BLaER1 treated with 17β-estradiol and CSF1 and Interleukin-3, amounts not matched to agents 10 nM and 100 nM (cell line): ENCODE data around the gene ZIC5.
A peak's percentile ranks its signal among the peaks of the same experiment; 100 is the strongest.

Experiments
- H3K27ac ChIP-seq, 11 experiments: shearing (Covaris generic); formaldehyde crosslinking; 2 replicates each; pipeline ENCODE4 v1.8.1; 2022
- H3K27me3 ChIP-seq, 11 experiments: shearing (Covaris generic); formaldehyde crosslinking; 2 replicates each; pipeline ENCODE4 v1.8.1; 2022
- H3K36me3 ChIP-seq, 11 experiments: shearing (Covaris generic); formaldehyde crosslinking; 2 replicates each; pipeline ENCODE4 v1.8.1; 2022
- H3K4me1 ChIP-seq, 10 experiments: shearing (Covaris generic); formaldehyde crosslinking; 2 replicates each; pipeline ENCODE4 v1.8.1; 2022
- H3K4me2 ChIP-seq, 11 experiments: shearing (Covaris generic); formaldehyde crosslinking; 2 replicates each; pipeline ENCODE4 v1.8.1; 2022
- H3K4me3 ChIP-seq, 10 experiments: shearing (Covaris generic); formaldehyde crosslinking; 2 replicates each; pipeline ENCODE4 v1.8.1; 2022
- H3K9ac ChIP-seq, 11 experiments: shearing (Covaris generic); formaldehyde crosslinking; 2 replicates each; pipeline ENCODE4 v1.8.1; 2022
- H3K9me3 ChIP-seq, 11 experiments: shearing (Covaris generic); formaldehyde crosslinking; replicated peaks in 1 of 11; 2 replicates each; pipeline ENCODE4 v1.8.1; 2022
- H4K20me1 ChIP-seq, 11 experiments: shearing (Covaris generic); formaldehyde crosslinking; 2 replicates each; pipeline ENCODE4 v1.8.1; 2022
- Cebpa-rat ChIP-seq, 11 experiments: shearing (Covaris generic); IDR thresholded peaks; 2 replicates each; pipeline ENCODE4 v1.8.1; 2022

Gene ZIC5

DNA sequence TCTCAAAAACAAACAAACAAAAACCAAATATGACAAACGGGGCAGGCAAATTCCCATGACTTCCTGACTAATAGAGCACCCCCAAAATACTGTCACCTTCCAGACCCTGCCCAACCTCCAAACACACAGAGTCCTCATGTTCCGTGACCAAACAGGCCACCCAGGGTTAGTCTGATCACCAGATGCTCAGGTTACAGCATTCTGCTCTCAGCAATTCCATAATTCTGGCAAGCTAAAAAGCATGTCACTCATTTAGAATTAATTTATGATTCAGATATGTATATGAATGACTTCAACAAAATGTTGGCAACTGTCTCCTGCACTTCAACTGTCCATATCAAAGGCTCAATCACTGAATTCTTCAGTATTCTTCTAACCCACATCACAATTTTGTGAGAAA is 52.4 kb downstream of the ZIC5 start:
- Histone ChIP-seq H3K4me3 (no peak overlapping the region), H3K27me3 (no peaks in the 10 kb centered on the region)
- TF ChIP-seq Cebpa-rat (IDR thresholded peaks at IDR 0.05), result no peak

DNA sequence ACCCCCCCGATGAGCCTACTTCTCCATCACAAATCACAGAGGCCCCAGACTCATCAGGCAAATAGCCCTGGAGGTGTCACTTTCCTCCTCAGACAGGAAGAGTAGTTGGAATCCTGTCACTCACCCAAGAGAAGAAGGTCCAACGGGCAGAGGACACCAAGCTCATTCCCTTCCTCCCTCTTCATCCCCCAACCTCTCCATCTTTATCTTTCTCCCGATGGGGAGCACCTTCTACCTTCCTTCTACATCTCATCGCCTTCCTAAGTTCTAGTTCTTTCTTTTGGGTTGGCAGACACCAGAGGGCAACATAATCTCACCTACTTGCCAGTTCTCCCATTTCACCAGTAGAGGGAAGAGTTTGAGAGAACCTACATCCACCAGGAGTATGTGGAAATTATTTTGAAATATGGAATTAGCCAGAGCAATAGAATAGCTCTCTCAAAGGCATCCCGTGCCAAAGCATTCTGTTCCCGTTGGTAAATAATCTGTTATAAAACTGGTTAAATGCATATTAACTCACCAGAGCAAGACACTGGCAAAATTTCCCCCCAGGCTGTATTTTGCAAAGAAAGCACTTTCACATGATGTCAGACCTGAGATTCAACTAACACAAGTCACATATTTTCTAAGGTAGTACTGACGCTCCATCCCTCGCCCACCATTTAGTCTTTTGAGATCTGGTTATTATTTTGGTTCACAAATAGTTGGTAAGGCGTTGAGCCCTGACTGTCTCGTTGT is 55.0 kb downstream of the ZIC5 start:
- no peaks in the 10 kb centered on the region for H3K9me3 ChIP-seq

More for the DNA sequence above, 52.4 kb downstream of the ZIC5 start:
- Histone ChIP-seq H3K27ac (no peak overlapping the region), H3K9me3 (peaks cover 0 to 4% (median 0%) of the 10 kb centered on the region in 11 experiments; a peak in 3 of 22 replicates), H4K20me1 (no peaks in the 10 kb centered on the region), H3K36me3 (no peaks in the 10 kb centered on the region), H3K4me1 (peaks cover 0 to 17% (median 14%) of the 10 kb centered on the region in 10 experiments; a peak in 16 of 20 replicates), H3K9ac (no peak overlapping the region), H3K4me2 (peak overlapping the region in 7 of 11 experiments; percentile 46 to 60 (median 53); a peak in 13 of 22 replicates)

DNA sequence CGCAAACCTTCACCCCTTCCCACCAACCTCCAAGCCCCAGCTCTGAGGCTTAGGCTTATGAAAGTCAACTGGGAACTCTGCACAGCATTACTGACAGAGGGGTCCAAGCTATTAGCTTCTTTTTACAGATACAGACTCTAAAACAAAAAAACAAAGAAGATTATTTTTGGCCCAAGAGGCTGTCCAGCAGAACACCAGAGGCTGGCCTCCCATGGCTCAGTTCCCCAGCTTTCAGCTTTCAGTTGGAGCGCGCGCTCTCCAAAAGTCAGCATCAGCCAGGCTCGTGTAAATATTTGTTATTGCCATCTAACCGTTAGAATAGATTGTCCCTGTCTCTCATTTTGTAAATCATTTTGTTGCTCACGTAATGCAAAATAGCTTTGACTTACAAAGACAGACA is 58.4 kb downstream of the ZIC5 start:
- no peak overlapping the region for H3K27ac ChIP-seq
- no peak overlapping the region for H3K4me2 ChIP-seq
- H3K9ac ChIP-seq, result no peak overlapping the region
- H3K9me3 ChIP-seq, result no peaks in the 10 kb centered on the region
- TF ChIP-seq Cebpa-rat (IDR thresholded peaks at IDR 0.05), result no peak
- no peaks in the 10 kb centered on the region for H3K36me3 ChIP-seq
- peaks cover 0 to 5% (median 0%) of the 10 kb centered on the region in 10 experiments; a peak in 1 of 20 replicates for H3K4me1 ChIP-seq
- no peaks in the 10 kb centered on the region for H4K20me1 ChIP-seq
- H3K4me3 ChIP-seq, result no peak overlapping the region
- H3K27me3 ChIP-seq, result peaks cover 0 to 10% (median 0%) of the 10 kb centered on the region in 11 experiments; a peak in 1 of 22 replicates

More for the DNA sequence above, 55.0 kb downstream of the ZIC5 start:
- H3K4me3 ChIP-seq, result no peak overlapping the region
- H3K27me3 ChIP-seq, result peaks cover 0 to 10% (median 0%) of the 10 kb centered on the region in 11 experiments; a peak in 1 of 22 replicates
- no peak overlapping the region for H3K27ac ChIP-seq
- no peak overlapping the region for H3K4me2 ChIP-seq
- H3K4me1 ChIP-seq, result peaks cover 0 to 17% (median 14%) of the 10 kb centered on the region in 10 experiments; a peak in 16 of 20 replicates
- TF ChIP-seq Cebpa-rat (IDR thresholded peaks at IDR 0.05), result no peak
- no peaks in the 10 kb centered on the region for H3K36me3 ChIP-seq
- no peak overlapping the region for H3K9ac ChIP-seq
- no peaks in the 10 kb centered on the region for H4K20me1 ChIP-seq
